ENCODE measurements around the gene CYBA.
A peak's percentile ranks its signal among the peaks of the same experiment; 100 is the strongest.

CYBA gene

DNA sequence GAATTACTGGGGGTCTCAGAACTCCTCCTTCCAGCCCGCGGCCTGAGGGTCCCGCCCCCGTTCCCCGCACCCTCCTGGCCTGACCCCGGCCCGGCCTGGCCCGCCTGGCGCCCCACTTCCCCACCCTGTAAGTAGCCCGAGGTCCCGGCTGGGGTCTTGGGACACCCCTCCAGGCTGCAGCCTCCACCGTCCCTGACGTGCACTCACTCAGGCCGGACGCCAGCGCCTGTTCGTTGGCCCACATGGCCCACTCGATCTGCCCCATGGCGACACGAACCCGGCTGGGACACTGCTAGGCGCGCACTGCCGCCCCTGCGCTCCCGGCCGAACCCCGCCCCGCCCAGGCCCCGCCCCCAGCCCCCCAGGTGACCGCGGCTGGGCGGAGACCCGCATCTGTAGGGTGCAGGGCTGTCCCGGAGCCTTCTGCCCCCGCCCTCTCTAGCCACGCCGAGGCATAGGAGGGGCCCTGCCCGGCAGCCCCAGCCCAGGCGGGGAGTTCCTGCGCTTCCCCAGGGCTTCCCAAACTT lies at the start of gene CYBA:
TSS of gene CYBA (minus strand) at position 305 of the 527 bp plus-strand sequence. CDS start at position 265, 40 bp downstream.
- peak; percentile 51 to 89 (median 66) for DNase-seq (ENCODE audit: low read depth in 3 of 3)

DNA sequence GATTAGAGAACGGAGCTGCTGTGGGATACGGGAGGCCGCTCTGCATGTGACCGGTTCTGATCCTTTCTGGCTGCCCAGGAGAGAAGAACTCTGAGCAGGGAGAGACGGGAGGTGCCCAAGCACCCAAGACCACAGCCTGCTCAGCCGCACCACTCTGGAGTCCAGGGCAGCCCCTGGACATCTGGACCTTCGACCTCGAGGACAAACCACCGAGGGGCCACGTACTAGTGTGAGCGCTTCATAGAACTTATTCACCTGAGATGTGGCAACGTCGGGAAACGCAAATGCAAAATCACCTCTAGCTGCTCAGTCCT lies 49.4 kb upstream of the CYBA start:
- DNase-seq (ENCODE audit: low read depth in 3 of 3): no peak

- DNase-seq (ENCODE audit: low read depth in 3 of 3): no peak
Observed at GRCh38 chr16:88699180-88699579, 48.3 kb upstream of the CYBA start.

GRCh38 chr16:88698646-88699045 lies 47.8 kb upstream of the CYBA start:
- DNase-seq (ENCODE audit: low read depth in 3 of 3): no peak

GRCh38 chr16:88697831-88698615 lies 47.2 kb upstream of the CYBA start:
- DNase-seq (ENCODE audit: low read depth in 3 of 3): no peak

DNA sequence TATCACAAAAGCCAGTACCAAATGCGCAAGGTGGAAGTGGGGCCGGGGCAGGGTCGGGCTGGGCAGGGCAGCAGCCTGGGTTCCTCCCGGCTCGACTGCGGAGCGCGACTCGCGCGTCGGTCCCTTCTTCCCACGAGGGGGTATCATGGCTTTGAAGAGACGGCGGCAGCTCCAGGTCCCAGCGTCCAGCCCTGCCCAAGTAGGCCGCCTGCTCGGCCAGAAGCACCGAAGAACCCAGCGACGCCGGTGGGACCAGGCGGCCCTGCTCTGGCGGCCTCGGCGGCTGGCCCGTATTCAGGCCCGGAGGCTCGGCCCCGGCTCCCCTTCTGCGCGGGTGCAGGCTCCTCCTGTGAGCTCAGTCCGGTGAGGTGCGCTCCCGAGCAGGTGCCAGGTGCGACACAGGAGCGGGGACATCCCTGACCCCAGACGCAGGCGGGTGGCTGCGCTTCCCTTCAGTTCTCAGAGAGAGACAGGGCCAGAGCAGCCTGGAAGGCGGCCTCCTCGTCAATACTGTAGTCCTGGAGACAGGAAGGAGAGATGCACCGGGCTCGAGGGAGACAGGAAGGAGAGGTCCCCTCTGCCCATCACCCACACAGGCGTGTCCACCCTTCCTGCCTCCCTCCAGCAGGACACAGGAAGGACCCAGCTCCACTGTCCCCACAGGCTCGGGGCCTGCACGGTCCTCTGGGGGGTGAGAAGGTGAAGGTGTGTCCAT lies 46.4 kb upstream of the CYBA start:
- DNase-seq (ENCODE audit: low read depth in 3 of 3): no peak

DNA sequence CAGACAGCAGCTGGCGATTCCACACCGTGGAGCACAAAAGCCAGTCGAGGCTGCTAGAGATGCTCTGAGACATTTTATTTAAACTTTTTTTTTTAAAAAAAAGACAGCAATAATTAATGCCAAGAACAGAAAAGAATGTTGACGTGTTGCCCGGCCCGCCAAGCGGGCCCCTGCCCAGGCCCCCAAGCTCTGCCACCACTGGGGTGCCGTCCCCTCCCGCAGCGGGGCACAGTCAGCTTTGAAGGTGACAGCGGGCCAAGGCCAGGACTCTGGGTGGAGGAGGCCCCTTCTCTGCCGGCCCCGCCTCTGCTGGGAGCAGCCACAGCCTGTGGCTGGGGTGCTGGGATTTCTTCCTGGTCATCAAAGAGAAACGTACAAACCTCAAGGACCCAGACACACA lies 45.6 kb upstream of the CYBA start:
- DNase-seq (ENCODE audit: low read depth in 3 of 3): no peak

- no peak for DNase-seq (ENCODE audit: low read depth in 3 of 3)
Observed at GRCh38 chr16:88695753-88696152, 44.9 kb upstream of the CYBA start.

DNA sequence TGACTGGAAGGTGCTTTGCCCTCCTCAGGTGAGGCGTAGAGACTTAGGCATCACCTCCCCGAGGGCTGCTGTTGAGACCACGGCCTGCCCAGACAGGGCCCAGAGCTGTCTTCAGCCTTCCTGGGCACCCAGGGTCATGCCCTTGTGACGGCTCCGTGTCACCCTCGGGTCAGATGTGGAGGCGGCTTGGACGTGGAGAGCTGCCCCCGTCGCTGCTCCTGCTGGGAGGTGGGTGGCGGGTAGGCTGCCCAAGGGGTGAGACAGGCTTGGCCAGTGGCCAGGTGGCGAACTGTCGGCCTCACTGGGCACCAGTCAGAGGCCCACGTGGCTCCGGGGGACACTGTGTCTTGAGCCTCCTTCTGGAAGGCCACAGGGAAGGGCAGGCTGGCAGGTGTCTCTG lies 44.4 kb upstream of the CYBA start:
- no peak for DNase-seq (ENCODE audit: low read depth in 3 of 3)

DNA sequence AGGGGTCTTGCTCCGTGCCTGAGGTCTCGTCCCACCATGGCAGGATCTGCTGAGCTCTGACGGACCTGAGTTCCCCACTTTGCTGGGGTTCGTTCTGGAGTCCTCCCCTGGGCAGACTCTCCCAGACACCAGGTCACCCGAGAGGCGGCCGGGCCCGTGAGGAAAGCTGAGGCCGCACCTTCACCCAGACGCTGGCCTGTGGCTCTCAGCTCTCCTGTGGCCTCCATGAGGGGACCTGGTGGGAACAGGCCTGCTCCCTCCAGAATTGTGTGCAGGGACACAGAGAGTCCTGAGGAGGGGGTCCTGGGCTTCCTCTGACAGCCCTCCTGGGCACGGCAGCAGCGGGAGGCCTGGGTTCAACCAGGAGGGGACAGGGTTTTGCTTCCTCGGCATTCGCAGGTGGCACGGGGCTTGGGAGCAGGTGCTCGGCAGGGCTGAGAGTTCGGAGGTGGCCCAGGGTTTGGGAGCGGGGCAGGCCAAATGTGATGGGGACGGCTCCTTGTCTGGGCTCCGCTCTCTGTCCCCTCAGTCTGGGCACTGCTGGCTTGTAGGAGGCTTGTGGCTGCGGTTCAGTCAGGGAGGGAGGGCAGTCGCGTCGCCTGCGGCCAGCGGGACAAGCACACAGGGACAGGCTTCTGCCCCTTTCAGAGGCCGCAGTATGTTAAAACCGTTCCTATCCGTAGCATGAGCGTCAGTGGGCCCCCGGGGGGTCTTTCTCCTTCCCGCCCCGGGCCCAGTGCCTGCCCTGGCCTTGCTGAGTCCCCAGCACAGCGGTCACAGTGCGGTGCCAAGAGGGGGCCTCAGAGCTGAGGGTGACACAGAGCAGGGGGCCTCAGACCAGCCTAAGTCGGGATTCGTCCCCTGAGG lies 43.6 kb upstream of the CYBA start:
- no peak for DNase-seq (ENCODE audit: low read depth in 3 of 3)

DNA sequence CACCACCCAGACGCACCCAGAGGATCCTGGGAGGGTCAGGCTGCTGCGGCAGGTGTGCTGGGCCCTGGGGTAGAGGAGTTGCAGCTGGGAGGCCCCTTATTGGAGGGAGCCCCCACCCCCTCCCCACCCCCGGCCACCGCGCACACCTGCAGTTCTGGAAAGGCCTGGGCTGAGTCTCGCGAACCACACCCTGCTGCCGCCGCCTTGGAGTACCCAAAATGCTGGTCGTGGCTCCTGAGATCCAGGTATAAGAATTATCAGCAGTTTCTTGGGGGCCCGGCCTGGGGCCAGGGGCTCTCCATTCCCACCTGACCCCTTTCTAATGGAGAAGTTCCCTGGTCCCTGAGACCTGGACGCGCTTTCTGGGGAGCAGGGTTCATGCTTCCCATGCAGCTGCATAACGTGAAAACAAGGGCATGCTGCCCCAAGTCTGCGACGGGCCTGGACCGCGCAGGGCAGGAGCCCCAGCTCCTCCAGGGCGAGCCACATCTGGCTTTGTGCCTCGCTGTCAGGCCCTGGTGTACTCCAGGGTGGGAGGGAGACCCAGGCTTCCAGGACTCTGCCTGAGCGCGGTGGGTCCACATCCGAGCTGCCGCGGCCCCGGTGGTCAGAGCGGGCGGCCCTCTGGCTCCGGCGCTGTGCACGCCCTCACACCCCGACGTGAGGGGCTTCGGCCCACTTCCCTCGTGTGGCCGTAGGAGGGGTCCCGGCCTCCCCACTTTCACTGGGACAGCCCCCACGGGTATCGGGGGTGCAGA lies 42.7 kb upstream of the CYBA start:
- no peak for DNase-seq (ENCODE audit: low read depth in 3 of 3)

GRCh38 chr16:88692861-88693260 lies 42.0 kb upstream of the CYBA start:
- DNase-seq (ENCODE audit: low read depth in 3 of 3): no peak

DNA sequence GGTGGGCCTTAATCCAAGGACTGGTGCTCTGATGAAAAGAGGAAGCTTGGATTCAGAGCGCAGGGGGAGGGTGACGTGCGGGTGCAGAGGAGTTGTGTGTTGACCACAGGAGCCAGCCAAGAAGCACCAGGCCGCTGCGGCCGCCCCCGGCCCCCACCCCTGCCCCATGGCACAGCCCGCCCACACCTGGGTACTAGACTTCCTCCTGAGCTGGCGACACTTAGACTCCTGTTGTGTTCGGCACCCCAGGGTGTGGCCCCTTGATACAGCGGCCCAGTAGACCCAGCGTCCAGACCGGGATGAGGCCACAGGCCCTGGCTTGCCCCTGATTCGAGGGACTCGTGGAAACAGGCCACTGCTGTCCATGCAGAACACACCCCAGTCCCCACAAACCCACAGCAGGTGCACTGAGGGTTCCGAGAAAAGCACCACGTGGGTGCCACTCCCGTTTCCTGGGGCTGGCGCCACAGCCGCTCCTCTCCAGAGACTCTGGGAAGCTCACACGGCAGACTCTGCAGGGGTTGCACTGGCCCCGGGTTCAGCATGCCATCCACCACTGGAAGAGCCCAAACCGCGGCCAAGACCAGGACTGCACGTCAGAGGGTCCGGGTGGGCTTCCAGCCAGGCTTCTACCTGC lies 41.2 kb upstream of the CYBA start:
- DNase-seq (ENCODE audit: low read depth in 3 of 3): no peak

- no peak for DNase-seq (ENCODE audit: low read depth in 3 of 3)
Observed at GRCh38 chr16:88691129-88691813, 40.4 kb upstream of the CYBA start.

- no peak for DNase-seq (ENCODE audit: low read depth in 3 of 3)
Observed at GRCh38 chr16:88690341-88691128, 39.7 kb upstream of the CYBA start.

DNA sequence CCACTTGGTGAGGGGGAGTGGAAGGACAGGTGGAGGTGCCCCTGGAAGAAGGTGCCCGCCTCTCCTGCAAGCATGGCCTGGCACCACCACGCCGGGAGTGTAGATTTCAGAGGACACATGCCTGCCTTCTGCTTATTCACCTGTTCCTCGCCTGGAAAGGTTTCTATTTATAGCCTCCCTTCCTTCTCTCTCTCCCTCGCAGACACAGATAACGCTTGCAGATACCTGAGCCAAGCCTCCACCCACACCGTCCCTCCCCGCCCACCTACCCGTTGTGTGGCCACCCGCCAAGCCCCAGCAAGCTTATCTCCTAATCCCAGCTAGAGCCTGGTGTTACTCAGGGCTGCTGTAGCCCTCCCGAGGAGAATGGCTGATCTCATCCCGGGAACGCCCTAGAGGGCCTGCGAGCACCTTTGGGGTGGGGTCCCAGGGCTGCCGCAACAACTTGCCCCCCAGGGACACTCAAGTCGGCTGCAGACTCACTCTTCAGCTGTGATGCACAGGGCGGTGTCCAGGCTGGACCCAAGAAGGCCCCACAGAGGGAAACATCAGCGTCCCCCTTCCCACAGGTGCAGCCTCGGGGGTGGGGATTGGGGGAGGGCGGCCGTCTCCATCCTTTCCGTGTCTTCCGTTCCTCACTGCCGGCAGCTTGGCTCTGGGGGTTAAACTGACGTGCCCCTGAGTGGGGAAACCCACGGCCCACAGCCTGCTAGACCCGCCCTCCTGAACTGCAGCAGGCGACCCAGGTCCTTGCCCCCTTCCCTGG lies 37.3 kb upstream of the CYBA start:
- DNase-seq (ENCODE audit: low read depth in 3 of 3): no peak

GRCh38 chr16:88687676-88688012 lies 36.8 kb upstream of the CYBA start:
- DNase-seq (ENCODE audit: low read depth in 3 of 3): no peak

DNA sequence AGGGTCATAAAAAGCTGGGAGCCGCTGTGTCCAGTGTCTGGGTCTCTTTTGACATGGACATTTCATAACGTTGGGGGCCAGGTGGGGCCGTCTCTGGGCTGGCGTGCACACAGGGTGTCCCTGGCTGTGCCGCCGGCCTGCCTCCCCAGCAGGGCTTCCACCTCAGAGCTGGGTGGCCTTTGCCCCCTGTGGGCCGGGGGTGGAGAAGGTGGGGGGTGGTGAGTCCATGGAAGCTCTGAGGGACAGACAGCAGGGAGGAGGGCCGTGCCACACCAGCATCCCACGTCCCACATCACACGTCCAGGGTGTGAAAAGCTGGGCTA lies 36.4 kb upstream of the CYBA start:
- no peak for DNase-seq (ENCODE audit: low read depth in 3 of 3)
